BJ (cell line): ENCODE results near the gene TTC28. TPM values are rescaled to one million over a fixed set of nuclear protein-coding genes. Genes with fewer than 3 reads are reported as not detected.

Source experiments
- CTCF ChIA-PET: fragments of 350-600 bp; formaldehyde crosslinking; extraction: SDS; loops from one replicate; lab custom pipeline; 2021; ENCODE audit warnings: antibody characterized with exemption, inconsistent platforms; lab: Yijun Ruan, JAX
- POLR2A ChIA-PET: fragments of 300-600 bp; sonication (Branson Sonifier 250); formaldehyde crosslinking; extraction: SDS; loops from one replicate; lab custom pipeline; 2021; ENCODE audit warnings: antibody characterized with exemption; lab: Charles Lee
- DNase-seq: peaks from one replicate; pipeline ENCODE4 v3.0.0-alpha.2; 2011; ENCODE audit warnings: low read depth
- H3K27me3 ChIP-seq: 2 replicates; pipeline ENCODE4 v1.6.0; 2011; ENCODE audit warnings: low read length; ENCODE audit not compliant: control insufficient read depth, insufficient read depth
- H3K36me3 ChIP-seq: 2 replicates; pipeline ENCODE4 v1.5.1; 2011; ENCODE audit warnings: low read length; ENCODE audit not compliant: control insufficient read depth, insufficient read depth
- H3K4me3 ChIP-seq: 2 replicates; pipeline ENCODE4 v1.5.1; 2011; ENCODE audit warnings: low read depth, mild to moderate bottlenecking, control low read depth, low read length
- CTCF ChIP-seq: IDR thresholded peaks from 2 replicates; pipeline ENCODE4 v1.5.1; 2011; ENCODE audit warnings: low read depth, mild to moderate bottlenecking, control low read depth, inconsistent platforms, low read length, moderate library complexity; ENCODE audit not compliant: insufficient read depth
- polyA plus RNA-seq: library from polyadenylated mRNA; depleted of rRNA; stranded (reverse); fragments of >200 nt; gene quantifications from 2 replicates; pipeline ENCODE4 v1.2.3, GENCODE V29; 2011

TTC28 gene
- polyA plus RNA-seq, 1 experiment = 8.7 TPM

GRCh38 chr22:28223826-28224225 is 455.8 kb downstream of the TTC28 start:
- H3K36me3 ChIP-seq = no peaks in the 10 kb centered on the region
- no peak overlapping the region for H3K4me3 ChIP-seq
- POLR2A ChIA-PET = no interaction called here
- no peaks in the 10 kb centered on the region for H3K27me3 ChIP-seq
- CTCF ChIA-PET = interaction anchor here (0.8 to 1.5 kb wide), 4 partner anchors 15 to 358 kb away, joined by 3 to 5 read pairs (median 4); no protein-coding TSS in a partner anchor
- no peak for TF ChIP-seq CTCF
- no peak for DNase-seq

- CTCF ChIA-PET = interaction anchor here (0.8 to 1.5 kb wide), 4 partner anchors 15 to 359 kb away, joined by 3 to 5 read pairs (median 4); no protein-coding TSS in a partner anchor
- no peak overlapping the region for H3K4me3 ChIP-seq
- no peak for DNase-seq
- TF ChIP-seq CTCF = no peak
- no peaks in the 10 kb centered on the region for H3K36me3 ChIP-seq
- no peaks in the 10 kb centered on the region for H3K27me3 ChIP-seq
- POLR2A ChIA-PET = no interaction called here
These were observed 456.5 kb downstream of the TTC28 start for GRCh38 chr22:28222976-28223745.

GRCh38 chr22:28222571-28222970 is 457.1 kb downstream of the TTC28 start:
- no peak for TF ChIP-seq CTCF
- Histone ChIP-seq H3K36me3 (no peaks in the 10 kb centered on the region), H3K4me3 (no peak overlapping the region), H3K27me3 (no peaks in the 10 kb centered on the region)
- POLR2A ChIA-PET = no interaction called here
- no peak for DNase-seq
- CTCF ChIA-PET = interaction anchor here (0.6 to 1.0 kb wide), 3 partner anchors 15 to 360 kb away, joined by 3 to 5 read pairs (median 3); no protein-coding TSS in a partner anchor

- H3K27me3 ChIP-seq = no peaks in the 10 kb centered on the region
- no peaks in the 10 kb centered on the region for H3K36me3 ChIP-seq
- ChIA-PET POLR2A (no interaction called here), CTCF (interaction anchor here (0.6 to 1.0 kb wide), 2 partner anchors 15 to 220 kb away, joined by 3 to 5 read pairs; no protein-coding TSS in a partner anchor)
- H3K4me3 ChIP-seq = no peak overlapping the region
- TF ChIP-seq CTCF = no peak
- DNase-seq = no peak
These were observed 457.6 kb downstream of the TTC28 start for GRCh38 chr22:28222052-28222451.

- POLR2A ChIA-PET = interaction anchor here (0.6 kb wide), 1 partner anchor 729 kb away, joined by 4 read pairs; no protein-coding TSS in a partner anchor
- Histone ChIP-seq H3K36me3 (no peaks in the 10 kb centered on the region), H3K27me3 (no peaks in the 10 kb centered on the region), H3K4me3 (no peak overlapping the region)
- no peak for DNase-seq
- CTCF ChIA-PET = interaction anchor here (0.6 to 0.8 kb wide), 2 partner anchors 9 to 201 kb away, joined by 3 to 4 read pairs; no protein-coding TSS in a partner anchor
- no peak for TF ChIP-seq CTCF
These were observed 458.8 kb downstream of the TTC28 start for GRCh38 chr22:28220626-28221363.
